Measurements from ENCODE around the gene PARD3. TPM values are rescaled to one million over a fixed set of nuclear protein-coding genes. Genes with fewer than 3 reads are reported as not detected.

The PARD3 gene
- total and polyA plus RNA-seq, 12 donors, result 17.0 to 93.8 (median 47.3) TPM

- WGBS, 4 donors, result 87 to 93% (median 90%) methylated on average over 4 of the region's 4 CpGs
- H3K27me3 ChIP-seq, result no peaks in the 10 kb centered on the region
- TF ChIP-seq CTCF (IDR thresholded peaks at IDR 0.05) (no peak), POLR2A (IDR thresholded peaks at IDR 0.05) (no peak)
Observed at GRCh38 chr10:34514290-34514689, 300.8 kb downstream of the PARD3 start.

GRCh38 chr10:34513636-34514035 lies 301.5 kb downstream of the PARD3 start:
- Histone ChIP-seq H3K4me3 (no peak overlapping the region), H3K9me3 (replicated peaks in 1 of 3) (no peaks in the 10 kb centered on the region), H3K4me1 (replicated peaks in 1 of 2) (no peaks in the 10 kb centered on the region), H3K27ac (no peak overlapping the region), H3K27me3 (no peaks in the 10 kb centered on the region), H3K36me3 (replicated peaks in 1 of 2) (no peaks in the 10 kb centered on the region)
- no peak for DNase-seq
- TF ChIP-seq CTCF (IDR thresholded peaks at IDR 0.05), result no peak
- TF ChIP-seq POLR2A (IDR thresholded peaks at IDR 0.05), result no peak
- 58 to 68% (median 60%) methylated on average over 2 of the region's 2 CpGs for WGBS, 4 donors
- intact Hi-C loops (cut with DNase I), result no loop called here

More at GRCh38 chr10:34514290-34514689, 300.8 kb downstream of the PARD3 start:
- no peaks in the 10 kb centered on the region for H3K4me1 ChIP-seq (replicated peaks in 1 of 2)
- intact Hi-C loops (cut with DNase I), result no loop called here
- no peak for DNase-seq
- H3K9me3 ChIP-seq (replicated peaks in 1 of 3), result no peaks in the 10 kb centered on the region
- no peak overlapping the region for H3K4me3 ChIP-seq
- H3K27ac ChIP-seq, result no peak overlapping the region
- no peaks in the 10 kb centered on the region for H3K36me3 ChIP-seq (replicated peaks in 1 of 2)

- no peak for TF ChIP-seq CTCF (IDR thresholded peaks at IDR 0.05)
- no peak for TF ChIP-seq POLR2A (IDR thresholded peaks at IDR 0.05)
- no peak for DNase-seq
- no peak overlapping the region for H3K27ac ChIP-seq
- peaks cover 0 to 3% of the 10 kb centered on the region in 2 donors for H3K4me1 ChIP-seq (replicated peaks in 1 of 2)
- H3K9me3 ChIP-seq (replicated peaks in 1 of 3), result no peaks in the 10 kb centered on the region
- intact Hi-C loops (cut with DNase I), result no loop called here
- H3K4me3 ChIP-seq, result no peak overlapping the region
- no peaks in the 10 kb centered on the region for H3K36me3 ChIP-seq (replicated peaks in 1 of 2)
- H3K27me3 ChIP-seq, result no peaks in the 10 kb centered on the region
- WGBS, 4 donors, result 86 to 89% (median 87%) methylated on average over 3 of the region's 3 CpGs
Observed at GRCh38 chr10:34507217-34507616, 307.9 kb downstream of the PARD3 start.

- H3K4me1 ChIP-seq (replicated peaks in 1 of 2), result peaks cover 0 to 3% of the 10 kb centered on the region in 2 donors
- H3K27me3 ChIP-seq, result no peaks in the 10 kb centered on the region
- H3K9me3 ChIP-seq (replicated peaks in 1 of 3), result no peaks in the 10 kb centered on the region
- H3K27ac ChIP-seq, result no peak overlapping the region
- 87 to 96% (median 94%) methylated on average over 5 of the region's 5 CpGs for WGBS, 4 donors
- H3K36me3 ChIP-seq (replicated peaks in 1 of 2), result no peaks in the 10 kb centered on the region
- H3K4me3 ChIP-seq, result no peak overlapping the region
- intact Hi-C loops (cut with DNase I), result no loop called here
- no peak for DNase-seq
- TF ChIP-seq CTCF (IDR thresholded peaks at IDR 0.05) (no peak), POLR2A (IDR thresholded peaks at IDR 0.05) (no peak)
Observed at GRCh38 chr10:34506786-34507185, 308.3 kb downstream of the PARD3 start.
